Bronchial epithelial cell (primary cell): ENCODE data around the gene AGK. TPM values are rescaled to one million over a fixed set of nuclear protein-coding genes. Genes with fewer than 3 reads are reported as not detected.

Experiments used
- DNase-seq: peaks from one replicate; pipeline ENCODE4 v3.0.0-alpha.2; 2010; ENCODE audit warnings: low read depth
- FAIRE-seq: peaks from 2 replicates; lab custom pipeline; 2011; peaks lifted over from hg19 to GRCh38; lab: Jason Lieb, UNC
- H3K27me3 ChIP-seq: 2 replicates; pipeline ENCODE4 v1.5.1; 2011; ENCODE audit warnings: low read length; ENCODE audit not compliant: control insufficient read depth, insufficient read depth
- H3K36me3 ChIP-seq: 2 replicates; pipeline ENCODE4 v1.5.1; 2011; ENCODE audit warnings: low read length; ENCODE audit not compliant: control insufficient read depth, insufficient read depth
- H3K4me3 ChIP-seq: 2 replicates; pipeline ENCODE4 v1.5.1; 2011; ENCODE audit warnings: mild to moderate bottlenecking, low read depth, low read length, control low read depth
- CTCF ChIP-seq: IDR thresholded peaks from 2 replicates; pipeline ENCODE4 v1.5.1; 2011; ENCODE audit warnings: mild to moderate bottlenecking, moderate library complexity, low read length, control low read depth, inconsistent platforms; ENCODE audit not compliant: insufficient read depth, severe bottlenecking
- total RNA-seq: library from RNA; depleted of rRNA; stranded (reverse); fragments of >200 nt; gene quantifications from 2 replicates; pipeline ENCODE4 v1.2.1, GENCODE V29; 2014

Gene AGK
- total RNA-seq, 1 donor from 2014 or later: 18.4 TPM

DNA sequence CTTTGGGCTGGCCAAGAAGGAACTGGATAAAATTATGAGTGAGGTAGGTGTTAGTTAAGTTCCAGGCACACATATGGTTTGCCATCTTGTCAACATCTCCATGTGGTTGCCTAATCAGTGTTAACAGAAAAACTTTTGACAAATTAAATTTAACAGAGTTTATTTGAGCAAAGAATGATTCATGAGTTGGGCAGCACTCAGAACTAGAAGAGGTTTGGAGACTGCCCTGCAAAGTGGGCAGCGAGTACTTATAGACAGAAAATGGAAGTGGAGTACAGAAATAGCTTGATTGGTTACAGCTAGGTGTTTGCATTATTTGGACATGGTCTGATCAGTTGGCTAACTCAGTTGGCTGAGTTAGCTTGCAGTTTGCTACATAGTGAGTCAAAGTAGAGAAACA is 37.5 kb upstream of the AGK start:
- H3K4me3 ChIP-seq: no peak overlapping the region
- H3K36me3 ChIP-seq: no peaks in the 10 kb centered on the region
- no peak for TF ChIP-seq CTCF
- DNase-seq: peak; percentile 3
- no peaks in the 10 kb centered on the region for H3K27me3 ChIP-seq
- no peak for FAIRE-seq

- TF ChIP-seq CTCF: no peak
- H3K27me3 ChIP-seq: no peaks in the 10 kb centered on the region
- no peaks in the 10 kb centered on the region for H3K36me3 ChIP-seq
- FAIRE-seq (no peak), DNase-seq (no peak)
- no peak overlapping the region for H3K4me3 ChIP-seq
Observed at GRCh38 chr7:141515941-141516340, 35.3 kb upstream of the AGK start.

- H3K36me3 ChIP-seq: no peaks in the 10 kb centered on the region
- DNase-seq (no peak), FAIRE-seq (no peak)
- TF ChIP-seq CTCF: no peak
- no peaks in the 10 kb centered on the region for H3K27me3 ChIP-seq
- H3K4me3 ChIP-seq: no peak overlapping the region
Observed at GRCh38 chr7:141519623-141520022, 31.6 kb upstream of the AGK start.

GRCh38 chr7:141522657-141523342 is 28.4 kb upstream of the AGK start:
- no peak overlapping the region for H3K4me3 ChIP-seq
- no peaks in the 10 kb centered on the region for H3K36me3 ChIP-seq
- no peak for TF ChIP-seq CTCF
- FAIRE-seq (no peak), DNase-seq (no peak)
- H3K27me3 ChIP-seq: no peaks in the 10 kb centered on the region

DNA sequence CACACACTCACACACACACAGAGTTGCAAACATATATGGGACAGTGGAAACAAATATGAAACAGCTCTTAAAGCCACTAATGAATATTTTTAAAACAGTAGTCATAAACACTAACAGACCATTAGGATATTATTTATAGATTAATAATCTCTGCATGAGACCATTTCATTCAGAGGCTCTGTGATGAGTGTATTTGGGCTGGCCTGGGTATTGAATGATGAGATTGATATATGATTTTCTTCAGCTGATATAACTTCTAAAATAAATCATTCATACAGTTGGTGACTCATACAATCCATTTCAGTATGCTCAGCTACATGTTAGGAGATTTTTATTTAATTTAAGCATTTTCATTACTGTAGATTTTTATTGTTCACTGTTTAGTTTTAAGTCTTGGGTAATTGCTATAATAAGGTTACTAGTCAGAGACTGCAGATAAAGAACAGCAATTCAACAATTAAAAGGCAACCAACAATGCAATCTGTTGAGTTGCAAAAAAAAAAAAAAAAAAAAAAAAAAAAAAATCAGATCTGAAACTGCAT is 25.2 kb upstream of the AGK start:
- DNase-seq: no peak

More for the DNA sequence above, 25.2 kb upstream of the AGK start:
- Histone ChIP-seq H3K36me3 (no peaks in the 10 kb centered on the region), H3K27me3 (no peaks in the 10 kb centered on the region), H3K4me3 (no peak overlapping the region)
- TF ChIP-seq CTCF: no peak
- FAIRE-seq: no peak
